ENCODE results near the gene MTHFR.

DNA sequence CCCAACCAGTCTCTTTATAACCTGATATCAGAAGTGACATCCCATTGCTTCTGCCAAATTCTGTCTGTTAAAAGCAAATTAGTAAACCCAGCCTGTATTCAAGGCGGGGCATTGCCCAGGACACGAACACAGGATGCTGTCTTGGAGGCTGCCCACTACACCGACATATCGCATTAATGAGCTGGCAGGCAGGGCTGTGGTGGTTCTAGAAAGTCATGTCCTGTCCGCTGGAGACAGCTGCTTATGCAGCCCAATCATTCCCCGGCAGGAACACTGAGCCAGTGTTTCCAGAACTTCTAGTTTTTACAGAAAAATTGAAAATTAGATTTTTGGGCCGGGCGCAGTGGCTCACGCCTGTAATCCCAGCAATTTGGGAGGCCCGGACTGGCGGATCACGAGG, 24.5 kb downstream of the MTHFR start:
- TF ChIP-seq YY1 (IDR thresholded peaks at IDR 0.05; ENCODE audit: insufficient read depth, insufficient read length) (no peak), SUZ12 (IDR thresholded peaks at IDR 0.05; ENCODE audit: extremely low read depth, insufficient read depth, insufficient read length) (no peak)

Measured in NT2/D1 (cell line).